ENCODE measurements around the gene HEATR5A.

Gene HEATR5A

GRCh38 chr14:31425905-31426304 is 5.6 kb upstream of the HEATR5A start:
- no peak for DNase-seq

- no peak for DNase-seq
Measured at GRCh38 chr14:31421200-31421599, 850 bp upstream of the HEATR5A start.

GRCh38 chr14:31419967-31420318 is 407 bp downstream of the HEATR5A start:
- DNase-seq: no peak

GRCh38 chr14:31419179-31419966 is 977 bp downstream of the HEATR5A start:
- peak; percentile 15 to 17 for DNase-seq

GRCh38 chr14:31418440-31418839 is 1.9 kb downstream of the HEATR5A start:
- peak; percentile 12 to 13 for DNase-seq

GRCh38 chr14:31414190-31414833 is 6.0 kb downstream of the HEATR5A start:
- no peak for DNase-seq

- DNase-seq: no peak
Measured at GRCh38 chr14:31411218-31411727, 9.1 kb downstream of the HEATR5A start.

GRCh38 chr14:31410048-31410650 is 10.2 kb downstream of the HEATR5A start:
- DNase-seq: peak; percentile 74 to 83

- DNase-seq: no peak
Measured at GRCh38 chr14:31408421-31408820, 11.9 kb downstream of the HEATR5A start.

- no peak for DNase-seq
Measured at GRCh38 chr14:31405599-31406232, 14.6 kb downstream of the HEATR5A start.

- DNase-seq: no peak
Measured at GRCh38 chr14:31405106-31405505, 15.2 kb downstream of the HEATR5A start.

GRCh38 chr14:31403707-31404106 is 16.6 kb downstream of the HEATR5A start:
- DNase-seq: no peak

- DNase-seq: no peak
Measured at GRCh38 chr14:31402764-31403439, 17.4 kb downstream of the HEATR5A start.

GRCh38 chr14:31401369-31401932 is 18.9 kb downstream of the HEATR5A start:
- no peak for DNase-seq

GRCh38 chr14:31400031-31400638 is 20.2 kb downstream of the HEATR5A start:
- DNase-seq: no peak

GRCh38 chr14:31395572-31396205 is 24.7 kb downstream of the HEATR5A start:
- no peak for DNase-seq

GRCh38 chr14:31395119-31395518 is 25.2 kb downstream of the HEATR5A start:
- no peak for DNase-seq

- DNase-seq: no peak
Measured at GRCh38 chr14:31391977-31392503, 28.3 kb downstream of the HEATR5A start.

- no peak for DNase-seq
Measured at GRCh38 chr14:31391473-31391872, 28.9 kb downstream of the HEATR5A start.

- DNase-seq: no peak
Measured at GRCh38 chr14:31389946-31390345, 30.4 kb downstream of the HEATR5A start.
